HG03469 (cell line): ENCODE measurements around the gene TRPM3.

Experiments
- ATAC-seq: cut with Tn5 transposase; IDR thresholded peaks from one replicate; pipeline ENCODE4 v1.9.1; 2021; ENCODE audit warnings: mild to moderate bottlenecking, moderate library complexity, moderate number of reproducible peaks; ENCODE audit not compliant: unreplicated experiment

TRPM3 gene

DNA sequence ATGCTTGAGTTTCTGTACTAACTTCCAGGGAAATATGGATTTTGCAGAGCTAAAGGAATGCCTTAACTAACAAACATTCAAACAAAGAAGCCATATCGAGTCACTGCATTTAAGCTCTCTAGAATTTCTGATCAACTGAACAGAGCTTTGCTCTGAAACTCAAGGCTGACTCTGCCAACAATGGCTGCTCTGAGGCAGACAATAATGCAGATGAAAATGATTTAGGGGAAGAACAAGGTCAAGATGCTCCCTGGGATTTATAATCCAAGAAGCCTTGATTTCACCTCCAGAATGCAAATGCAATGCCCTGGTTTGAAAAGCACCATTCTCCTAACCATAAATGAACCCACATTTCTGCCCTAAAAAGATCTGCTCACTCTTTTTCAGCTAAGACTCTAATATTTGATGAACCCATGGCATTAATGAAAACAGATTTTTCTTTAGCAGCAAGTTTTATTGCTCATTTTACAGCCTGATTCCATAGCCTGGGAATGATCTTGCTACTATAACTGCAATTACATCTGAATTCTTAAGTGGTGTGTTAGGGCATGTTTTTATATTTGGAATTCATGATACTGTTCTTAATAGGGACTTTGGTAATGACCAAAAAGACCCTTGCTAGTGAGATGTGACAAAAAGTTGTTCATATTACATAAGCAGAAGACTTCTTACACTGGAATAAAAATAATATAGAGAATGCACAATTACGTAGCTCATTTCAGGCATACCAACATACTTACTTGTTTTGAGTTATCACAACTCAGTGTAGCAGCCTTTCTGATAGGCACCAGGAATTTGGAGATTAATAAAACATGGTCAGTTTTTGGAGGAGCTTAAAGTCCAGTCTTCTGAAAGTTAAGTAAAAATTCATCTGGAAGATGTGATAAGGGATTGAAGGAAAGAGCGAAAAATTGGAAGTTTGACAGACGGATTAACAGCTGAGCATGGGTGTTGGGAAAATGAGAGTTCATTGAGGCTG is 169.4 kb downstream of the TRPM3 start:
- ATAC-seq: no peak

DNA sequence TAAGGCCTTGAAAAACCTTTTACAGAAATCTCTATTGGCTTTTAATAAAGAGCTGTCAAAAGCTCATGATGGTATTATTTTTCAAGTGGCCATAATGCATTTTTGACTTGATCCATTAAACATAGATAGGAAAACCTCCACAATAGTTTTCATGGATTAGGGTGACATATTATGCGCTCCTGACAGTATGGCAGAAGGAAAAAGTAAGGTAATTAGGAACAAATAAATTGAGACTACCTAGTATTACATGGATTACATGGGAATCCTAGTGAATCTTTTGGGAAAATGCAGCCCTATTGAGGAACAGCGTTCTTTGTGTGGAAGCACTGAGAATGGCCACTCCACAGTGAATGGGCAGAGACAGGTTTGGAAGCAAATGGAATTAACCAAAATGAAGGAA is 171.2 kb downstream of the TRPM3 start:
- no peak for ATAC-seq

DNA sequence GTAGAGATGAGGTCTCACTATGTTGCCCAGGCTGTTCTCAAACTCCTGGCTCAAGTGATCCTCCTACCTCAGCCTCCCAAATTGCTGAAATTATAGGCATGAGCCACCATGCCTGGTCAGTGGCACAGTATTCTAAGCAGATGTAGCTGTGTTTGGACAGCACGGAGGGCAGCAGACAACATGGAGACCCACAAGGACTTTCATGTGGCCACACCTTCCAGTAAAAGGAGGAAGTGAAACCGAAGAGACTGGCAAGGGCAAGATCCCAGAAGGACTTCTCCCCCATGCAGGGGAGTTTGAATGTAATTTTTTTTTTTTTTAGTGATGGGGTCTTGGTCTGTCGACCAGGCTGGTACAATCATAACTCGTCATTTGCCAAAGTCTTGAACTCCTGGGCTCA is 172.2 kb downstream of the TRPM3 start:
- ATAC-seq: no peak

DNA sequence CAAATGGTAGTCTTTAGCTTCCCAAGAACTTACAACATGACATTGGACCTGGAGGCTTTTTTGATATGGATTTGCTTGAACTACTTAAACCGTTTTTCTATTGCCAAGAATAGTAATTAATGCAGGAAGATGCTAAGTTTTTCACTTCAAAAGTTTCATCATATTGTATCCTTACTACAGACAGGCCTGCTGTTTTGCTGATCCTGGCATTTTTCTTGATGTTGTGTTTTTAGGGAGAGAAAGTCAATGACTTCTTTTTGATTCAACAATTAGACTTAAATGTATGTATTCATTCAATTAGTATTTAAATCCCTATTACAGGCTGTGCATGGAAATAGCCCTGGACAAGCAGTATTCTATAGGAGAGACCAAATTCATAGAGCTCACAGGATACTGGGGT is 172.7 kb downstream of the TRPM3 start:
- no peak for ATAC-seq

DNA sequence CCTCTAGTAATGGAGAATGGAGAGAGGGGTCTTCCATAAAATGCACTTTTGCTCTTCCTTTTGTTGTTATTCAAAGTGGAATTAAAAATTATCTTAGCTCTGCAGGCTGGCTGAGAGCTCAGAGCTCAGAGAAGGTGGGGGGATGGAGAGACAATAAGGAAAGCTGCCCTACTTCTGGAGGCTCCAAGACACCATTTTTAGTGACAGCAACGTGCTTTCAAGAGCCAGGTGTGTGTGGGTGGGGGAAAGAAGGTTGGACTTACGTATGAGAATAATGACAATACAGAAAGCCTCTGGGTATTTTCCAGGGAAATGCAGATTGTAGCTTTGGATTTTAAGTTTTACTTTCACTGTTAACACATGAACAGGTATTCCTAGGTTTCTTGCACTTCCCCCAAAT is 173.9 kb downstream of the TRPM3 start:
- no peak for ATAC-seq

DNA sequence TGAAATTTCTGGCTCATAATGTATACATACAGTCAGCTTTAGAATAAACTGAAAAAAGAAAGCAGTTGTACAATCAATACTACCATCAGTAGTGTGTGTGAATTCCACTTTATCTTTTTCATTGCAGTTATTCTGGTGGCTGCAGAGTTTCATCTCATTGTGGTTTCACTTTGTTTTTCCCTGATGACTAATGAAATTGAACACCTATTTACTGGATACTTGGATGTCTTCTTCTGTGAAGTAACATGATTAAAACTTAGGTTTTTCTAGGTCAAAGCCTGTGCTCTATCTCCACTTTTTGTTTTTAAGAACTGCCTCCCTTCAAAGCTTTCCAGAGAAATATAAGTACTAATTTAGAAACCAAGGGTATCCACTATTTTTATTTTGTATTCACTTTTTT is 174.3 kb downstream of the TRPM3 start:
- no peak for ATAC-seq

DNA sequence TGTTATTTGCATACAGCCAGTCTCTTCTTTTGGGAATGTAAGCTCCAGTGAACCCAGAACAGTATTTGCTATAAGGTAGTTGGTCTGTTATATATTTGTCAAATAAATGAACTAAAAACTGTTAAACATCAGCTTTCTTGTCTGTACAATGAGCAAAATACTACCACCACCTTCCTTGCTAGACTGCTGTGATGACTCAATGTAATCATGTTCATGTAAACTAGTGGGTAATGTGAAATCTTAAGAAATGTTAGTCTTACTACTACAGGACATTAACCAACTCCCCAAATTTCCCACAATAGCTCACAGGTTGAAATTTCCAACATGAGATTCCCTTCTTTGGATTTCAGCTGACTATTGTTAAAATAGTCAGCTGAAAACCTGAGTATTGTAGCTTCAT is 176.1 kb downstream of the TRPM3 start:
- no peak for ATAC-seq

DNA sequence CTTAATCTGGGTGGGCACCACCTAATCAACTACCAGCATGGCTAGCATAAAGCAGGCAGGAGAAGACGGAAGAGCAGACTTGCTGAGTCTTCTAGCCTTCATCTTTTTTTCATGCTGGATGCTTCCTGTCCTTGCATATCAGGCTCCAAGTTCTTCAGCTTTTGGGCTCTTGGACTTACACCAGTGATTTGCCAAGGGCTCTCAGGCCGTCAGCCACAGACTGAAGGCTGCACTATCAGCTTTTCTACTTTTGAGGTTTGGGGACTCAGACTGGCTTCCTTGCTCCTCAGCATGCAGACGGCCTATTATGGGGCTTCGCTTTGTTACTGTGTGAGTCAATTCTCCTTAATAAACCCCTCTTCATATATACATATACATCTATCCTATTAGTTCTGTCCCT is 180.2 kb downstream of the TRPM3 start:
- ATAC-seq: no peak

DNA sequence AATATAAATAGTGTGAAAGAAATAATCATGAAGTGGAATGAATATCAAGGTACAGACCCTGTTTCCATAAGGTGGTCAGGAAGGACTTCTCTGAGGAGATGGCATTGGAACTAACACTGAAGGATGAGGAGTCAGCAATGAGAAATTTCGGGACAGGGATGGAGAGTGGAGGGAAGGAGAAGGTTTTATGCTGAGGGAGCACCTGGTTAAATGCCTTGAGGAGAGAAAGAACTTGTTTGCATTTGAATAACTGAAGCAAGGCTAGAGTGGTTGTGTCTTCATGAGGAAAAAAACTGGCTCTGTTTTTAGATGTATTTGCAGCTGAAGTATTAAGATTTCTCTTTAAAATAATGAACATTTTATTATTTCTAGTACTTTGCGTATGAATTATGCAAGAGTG is 180.8 kb downstream of the TRPM3 start:
- no peak for ATAC-seq

DNA sequence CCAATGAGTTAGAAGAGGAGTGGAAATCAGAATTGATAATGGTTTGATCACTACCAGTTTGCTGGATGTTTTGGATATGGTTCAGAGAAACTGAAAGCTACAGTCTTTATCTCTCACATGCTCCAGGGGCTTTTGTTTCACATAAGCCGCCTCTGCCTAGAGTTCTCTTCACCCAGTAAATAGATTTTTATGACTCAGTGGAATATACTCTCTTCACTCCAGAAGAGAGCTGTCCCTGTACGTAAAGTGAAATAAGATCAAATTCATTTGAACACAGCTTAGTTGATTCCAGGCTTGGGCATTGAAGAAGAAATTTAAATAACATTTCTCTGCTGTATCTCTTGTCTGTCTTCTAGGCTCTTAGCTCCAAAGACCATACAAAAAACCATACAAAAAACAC is 184.9 kb downstream of the TRPM3 start:
- ATAC-seq: no peak

DNA sequence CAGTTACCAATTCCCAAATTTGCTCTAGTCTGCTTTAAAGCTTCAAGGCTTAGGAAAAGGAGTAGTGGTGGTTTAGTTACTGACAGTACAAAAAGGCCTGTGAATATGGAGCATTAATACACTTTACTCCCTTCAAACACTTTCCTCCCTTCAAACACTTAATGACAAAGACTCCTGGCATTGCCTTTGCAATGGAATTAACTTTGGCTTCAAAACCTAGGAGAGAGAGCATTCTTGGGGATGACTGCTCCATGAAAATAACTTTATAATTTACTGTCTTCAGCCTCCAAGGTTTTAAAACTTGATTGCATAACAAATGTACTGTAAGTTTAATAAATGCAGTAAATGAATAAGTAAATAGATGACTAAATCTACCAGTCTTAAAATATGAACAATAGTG is 185.6 kb downstream of the TRPM3 start:
- no peak for ATAC-seq

DNA sequence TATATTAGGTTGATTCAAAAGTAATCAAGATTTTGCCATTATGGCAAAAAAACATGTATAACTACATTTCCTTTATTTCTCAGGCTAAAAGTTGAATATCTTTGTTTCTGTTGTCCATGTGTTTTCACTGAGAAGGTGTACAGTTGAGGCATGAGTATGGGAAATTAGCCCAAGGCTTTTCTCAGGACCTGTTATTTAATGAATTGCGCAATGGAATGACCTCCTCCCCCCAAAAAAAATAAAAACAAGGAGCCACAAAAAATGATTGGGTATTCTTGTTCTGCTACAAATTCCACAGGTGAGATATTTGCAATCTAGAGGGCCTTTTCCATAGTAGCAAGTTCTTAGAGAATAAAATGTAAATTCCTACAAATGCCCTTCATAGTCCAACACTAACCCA is 186.8 kb downstream of the TRPM3 start:
- no peak for ATAC-seq

DNA sequence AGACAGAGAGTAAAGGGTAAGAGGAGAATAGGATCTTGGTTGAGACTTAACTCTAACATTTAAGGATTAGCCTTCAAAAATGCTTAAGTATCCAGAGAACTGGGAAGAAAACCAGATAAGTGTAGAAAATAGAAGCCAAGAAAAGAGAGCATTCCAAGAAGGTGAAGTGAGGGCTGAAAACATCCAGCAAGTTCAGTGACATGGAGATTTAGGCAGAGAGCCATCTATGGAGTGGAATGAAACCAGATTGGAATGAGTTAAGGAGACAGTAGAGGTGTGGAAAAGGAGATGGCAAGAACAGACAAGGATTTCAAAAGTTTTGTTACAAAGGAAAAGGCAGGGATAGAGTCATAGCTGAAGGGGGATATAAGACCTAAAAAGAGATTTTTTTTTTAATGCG is 188.1 kb downstream of the TRPM3 start:
- no peak for ATAC-seq

DNA sequence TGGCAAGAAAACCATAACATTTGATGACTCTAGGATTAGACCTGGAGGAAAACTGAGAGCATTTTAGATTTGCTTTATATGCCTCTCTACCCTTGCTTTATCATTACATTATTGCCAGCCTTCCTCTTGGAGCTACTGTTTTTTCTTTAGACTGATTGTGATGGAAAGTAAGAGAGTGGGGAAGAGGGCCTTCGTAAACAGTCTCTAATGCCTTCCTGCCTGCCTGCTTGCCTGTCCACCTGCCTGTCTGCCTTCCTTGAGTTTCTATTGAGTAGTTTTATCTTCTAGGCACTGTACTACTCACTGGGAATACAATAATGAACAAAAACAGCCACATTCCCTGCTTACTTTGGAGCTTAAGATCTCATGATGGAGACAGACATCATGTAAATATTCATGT is 189.3 kb downstream of the TRPM3 start:
- no peak for ATAC-seq

DNA sequence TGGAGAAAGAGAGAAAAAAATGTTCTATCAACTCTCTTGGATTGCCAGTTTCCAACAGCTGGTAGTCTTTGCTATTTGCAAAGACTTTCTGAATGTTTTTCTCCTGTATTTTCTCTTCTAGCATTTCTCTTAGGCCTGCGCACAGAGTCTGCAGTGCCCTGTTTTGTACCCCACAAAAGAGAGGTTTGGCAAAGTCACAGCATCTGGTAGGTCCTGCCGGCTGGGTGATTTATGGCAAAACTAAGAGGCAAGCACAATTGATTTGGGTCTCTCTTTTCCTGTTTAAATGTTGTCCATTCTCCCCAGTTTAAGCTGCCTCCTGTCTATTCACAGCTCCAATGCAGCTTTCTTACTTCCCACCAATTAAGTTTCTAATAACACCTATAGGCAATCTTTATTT is 193.9 kb downstream of the TRPM3 start:
- ATAC-seq: no peak

DNA sequence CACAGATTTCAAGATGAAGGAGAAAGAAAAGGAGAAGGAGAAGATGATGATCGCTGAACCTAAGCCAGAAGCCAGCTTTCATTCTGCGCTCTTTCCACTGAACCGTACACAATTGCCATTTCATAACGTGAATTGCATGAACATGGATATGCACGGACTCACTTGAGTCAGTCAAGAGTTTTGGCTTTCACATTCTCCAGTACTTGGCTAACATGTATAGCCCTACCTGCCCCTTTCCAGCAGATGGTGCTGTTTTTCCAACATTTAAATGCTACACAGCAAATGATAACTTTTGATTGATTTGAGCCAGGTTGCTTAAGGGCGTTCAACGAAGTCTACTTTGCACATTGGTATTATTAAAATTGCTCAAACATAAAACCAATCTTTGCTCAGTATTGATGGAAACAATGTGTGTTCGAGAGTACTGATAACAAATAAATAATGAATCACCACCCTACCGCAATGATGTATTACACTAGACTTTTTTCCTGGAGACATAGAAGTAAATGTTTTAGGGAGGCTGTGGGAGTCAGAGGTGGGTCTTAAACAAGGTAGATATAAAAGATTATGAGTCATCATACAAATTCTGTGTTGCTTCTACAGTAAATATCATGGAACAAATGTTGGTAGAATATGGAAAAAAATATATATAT is 196.4 kb downstream of the TRPM3 start:
- peak; percentile 85 for ATAC-seq

DNA sequence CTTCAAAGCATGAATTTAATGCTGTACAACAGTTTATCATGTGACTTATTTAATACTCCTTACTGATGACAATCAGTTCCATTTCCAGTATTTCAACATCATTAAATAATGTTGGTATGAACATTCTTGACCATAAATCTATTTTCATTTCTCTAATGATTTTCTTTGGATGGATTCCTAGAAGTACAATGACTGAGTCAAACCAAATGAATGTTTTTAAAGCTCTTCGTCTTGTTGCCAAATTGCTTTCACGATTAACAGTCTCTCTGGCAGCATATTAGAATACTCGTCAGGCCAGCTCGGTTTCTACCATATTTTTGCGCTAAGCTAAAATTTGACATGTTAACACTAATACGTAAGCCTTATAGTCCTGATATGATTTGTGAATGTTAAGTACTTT is 197.0 kb downstream of the TRPM3 start:
- ATAC-seq: no peak

DNA sequence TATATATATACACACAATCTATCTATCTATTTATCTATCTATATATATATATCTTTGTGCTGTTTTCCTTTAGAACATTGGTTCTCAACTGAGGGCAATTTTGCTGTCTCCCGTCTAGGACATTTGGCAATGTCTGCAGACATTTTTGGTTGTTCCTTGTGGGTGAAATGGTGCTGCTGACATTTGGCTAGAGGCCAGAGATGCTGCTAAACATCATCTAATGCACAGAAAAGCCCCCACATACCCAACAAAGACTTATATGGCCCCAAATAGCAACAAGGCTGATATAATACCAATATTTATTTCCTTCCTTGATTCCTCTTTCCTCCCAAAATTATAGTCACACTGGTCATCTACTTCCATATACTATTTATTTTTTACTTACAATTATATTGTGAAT is 197.5 kb downstream of the TRPM3 start:
- no peak for ATAC-seq

DNA sequence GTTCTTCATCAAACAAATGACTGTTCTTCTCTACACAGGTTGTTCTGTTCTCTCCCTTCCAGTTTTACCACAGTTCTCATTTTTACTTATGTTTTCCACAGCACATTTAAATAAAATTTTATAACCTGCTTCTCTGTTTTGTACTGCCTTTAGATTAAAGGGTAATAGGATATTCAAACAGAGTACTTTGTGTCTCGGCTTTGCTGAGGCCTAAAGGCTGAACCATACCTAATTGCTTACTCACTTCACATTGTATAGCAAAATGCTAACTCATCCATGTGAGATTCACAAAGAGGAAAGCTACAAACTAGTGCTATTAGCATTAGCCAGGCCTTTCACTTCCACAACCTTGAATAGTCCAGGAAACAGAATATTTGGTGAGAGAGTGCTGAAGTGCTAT is 200.3 kb downstream of the TRPM3 start:
- ATAC-seq: no peak

DNA sequence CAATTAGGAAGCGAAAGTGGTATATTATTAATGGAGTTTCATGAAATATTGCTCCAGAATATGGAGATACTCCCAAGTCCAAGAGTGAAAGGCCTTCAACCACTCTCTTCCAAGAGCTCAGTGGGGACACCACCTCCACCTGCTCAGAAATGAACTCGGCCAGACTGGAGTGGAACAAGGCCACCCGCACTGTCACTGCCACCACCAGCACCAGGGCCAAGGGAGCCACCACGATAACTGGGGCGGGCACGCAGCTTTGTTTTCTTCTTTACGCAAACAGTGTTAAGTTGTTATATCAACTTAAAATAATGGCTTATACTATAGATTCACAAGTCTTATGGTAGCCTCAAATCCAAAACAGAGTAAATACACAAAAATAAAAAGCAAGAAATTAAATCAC is 204.1 kb downstream of the TRPM3 start:
- ATAC-seq: no peak

DNA sequence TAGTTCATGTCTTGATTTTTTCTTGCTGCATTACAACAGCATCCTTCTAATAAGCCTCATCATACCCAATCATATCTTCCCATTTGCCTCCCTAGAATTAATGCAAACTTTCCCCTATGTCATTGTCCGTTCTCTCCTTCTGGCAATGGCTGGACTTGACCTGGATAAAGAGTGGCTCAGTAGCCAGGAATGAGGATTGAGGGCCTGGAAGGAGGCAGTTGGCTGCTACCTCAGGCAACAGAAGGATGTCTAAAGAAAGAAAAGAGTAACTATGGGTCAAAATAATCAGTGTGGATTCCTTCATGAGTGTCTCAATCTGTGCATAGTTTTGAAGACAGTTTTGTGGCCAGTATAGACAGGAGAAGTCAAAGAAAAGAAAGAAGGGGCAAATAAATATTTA is 209.6 kb downstream of the TRPM3 start:
- ATAC-seq: no peak

DNA sequence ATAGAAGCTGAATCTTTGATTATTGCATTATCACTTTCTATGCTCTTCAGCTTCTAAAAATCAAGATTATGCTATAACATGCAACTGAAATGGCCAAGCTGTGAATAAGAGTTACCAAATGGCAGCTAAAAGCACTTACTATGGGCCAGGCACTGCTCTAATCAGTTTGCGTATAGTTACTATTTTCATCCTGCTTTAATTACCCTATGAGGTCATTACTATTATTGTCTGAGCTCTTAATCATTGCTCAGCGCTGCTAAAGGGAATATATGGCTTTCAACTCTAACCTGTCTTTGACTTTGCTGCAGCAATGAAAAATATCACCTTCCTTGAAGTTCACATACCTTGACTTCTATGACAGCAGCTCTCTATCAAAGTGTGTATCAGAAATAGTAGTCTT is 210.8 kb downstream of the TRPM3 start:
- ATAC-seq: no peak
